Activated naive CD8-positive, alpha-beta T cell treated with anti-CD3 and anti-CD28 coated beads, Interleukin-2, amount 50 U/mL, for 16 hours (primary cell): ENCODE data around the gene CERS2.
"Not testable (repeated sequence)": the region's sequence is repeated elsewhere in the genome, so short reads cannot be mapped to it uniquely, and the experiment has no call there.

Experiments used
- DNase-seq: peaks from one replicate; pipeline ENCODE4 v3.0.0-alpha.2; 2020; ENCODE audit warnings: low read depth, low spot score

CERS2 gene

GRCh38 chr1:150969626-150970025, 5.0 kb downstream of the CERS2 start:
- DNase-seq = no peak

GRCh38 chr1:150968491-150968890, 6.1 kb downstream of the CERS2 start:
- no peak for DNase-seq

GRCh38 chr1:150967936-150968335, 6.7 kb downstream of the CERS2 start:
- no peak for DNase-seq

GRCh38 chr1:150966011-150966410, 8.6 kb downstream of the CERS2 start:
- DNase-seq = no peak

- no peak for DNase-seq
Measured at GRCh38 chr1:150965605-150966004, 9.0 kb downstream of the CERS2 start.

GRCh38 chr1:150964164-150964489, 10.5 kb downstream of the CERS2 start:
- no peak for DNase-seq

- DNase-seq = no peak
Measured at GRCh38 chr1:150963321-150964163, 11.1 kb downstream of the CERS2 start.

GRCh38 chr1:150961756-150962155, 12.9 kb downstream of the CERS2 start:
- no peak for DNase-seq

- no peak for DNase-seq
Measured at GRCh38 chr1:150960646-150961045, 14.0 kb downstream of the CERS2 start.

GRCh38 chr1:150957666-150958065, 17.0 kb downstream of the CERS2 start:
- no peak for DNase-seq

- DNase-seq = no peak
Measured at GRCh38 chr1:150955280-150955679, 19.4 kb downstream of the CERS2 start.

- DNase-seq = no peak
Measured at GRCh38 chr1:150954708-150955107, 19.9 kb downstream of the CERS2 start.

- no peak for DNase-seq
Measured at GRCh38 chr1:150944856-150945255, 29.8 kb downstream of the CERS2 start.

GRCh38 chr1:150931773-150932172, 42.9 kb downstream of the CERS2 start:
- no peak for DNase-seq

GRCh38 chr1:150928775-150929174, 45.9 kb downstream of the CERS2 start:
- not testable (repeated sequence) for DNase-seq

- DNase-seq = no peak
Measured at GRCh38 chr1:150928286-150928685, 46.3 kb downstream of the CERS2 start.

- no peak for DNase-seq
Measured at GRCh38 chr1:150927624-150928023, 47.0 kb downstream of the CERS2 start.

- peak; percentile 84 for DNase-seq
Measured at GRCh38 chr1:150926097-150926741, 48.4 kb downstream of the CERS2 start, which contains the start of gene SETDB1. Gene SETDB1 (plus strand): TSS chr1:150926363. CDS start chr1:150927715, 1,352 bp downstream.

GRCh38 chr1:150925080-150925479, 49.6 kb downstream of the CERS2 start:
- no peak for DNase-seq

- peak; percentile 71 for DNase-seq
Measured at GRCh38 chr1:150922519-150922975, 52.1 kb downstream of the CERS2 start.

- DNase-seq = no peak
Measured at GRCh38 chr1:150917387-150917786, 57.2 kb downstream of the CERS2 start.
